ENCODE measurements around the gene NPAS3. TPM values are rescaled to one million over a fixed set of nuclear protein-coding genes. Genes with fewer than 3 reads are reported as not detected.

The NPAS3 gene
- total RNA-seq, 1 donor from 2014 or later = not detected

- Mint-ChIP-seq H3K36me3 (no peaks in the 10 kb centered on the region), H3K9me3 (no peaks in the 10 kb centered on the region), H3K4me1 (peaks cover 23% of the 10 kb centered on the region), H3K4me3 (no peak overlapping the region), H3K27me3 (ENCODE audit: insufficient read depth, low read depth) (no peaks in the 10 kb centered on the region), H3K27ac (no peak overlapping the region)
- Histone ChIP-seq H3K9me3 (ENCODE audit: low read depth) (no peaks in the 10 kb centered on the region), H3K27ac (no peak overlapping the region), H3K79me2 (ENCODE audit: low read depth) (no peaks in the 10 kb centered on the region), H3K36me3 (no peaks in the 10 kb centered on the region), H3K4me2 (no peak overlapping the region), H2AFZ (replicated peaks) (no peak overlapping the region), H3F3A (ENCODE audit: low read depth) (no peaks in the 10 kb centered on the region), H3K27me3 (no peaks in the 10 kb centered on the region), H4K20me1 (ENCODE audit: low read depth) (no peaks in the 10 kb centered on the region), H3K9ac (no peak overlapping the region), H3K4me3 (no peak overlapping the region), H3K4me1 (peaks cover 5% of the 10 kb centered on the region)
- DNase-seq (ENCODE audit: low spot score) = no peak
- TF ChIP-seq CTCF (IDR thresholded peaks at IDR 0.05) = no peak
- no peak for TF ChIP-seq EZH2 (IDR thresholded peaks at IDR 0.05)
- no peak for TF ChIP-seq EZH2phosphoT487 (IDR thresholded peaks at IDR 0.05)
Observed at GRCh38 chr14:33692762-33693161, 754.1 kb downstream of the NPAS3 start.

DNA sequence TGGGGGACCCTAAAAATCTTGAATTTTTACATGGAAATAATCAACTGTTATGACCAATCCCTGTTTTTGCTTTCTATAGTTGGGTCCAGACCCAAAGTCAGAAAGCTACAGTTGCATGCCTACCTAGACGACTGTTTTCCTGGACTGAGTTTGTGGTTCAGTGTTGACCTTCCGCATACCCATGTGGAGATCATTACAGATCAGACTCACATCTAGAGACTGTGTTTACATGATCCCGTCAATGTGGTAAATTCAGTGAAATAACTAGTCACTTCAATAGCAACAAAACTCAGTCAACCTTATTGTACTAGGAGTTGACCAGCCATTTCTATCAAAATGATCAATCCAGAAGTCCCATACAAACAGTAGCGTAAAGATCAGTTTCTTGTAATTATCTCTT is 754.6 kb downstream of the NPAS3 start:
- H3K4me1 Mint-ChIP-seq = peaks cover 23% of the 10 kb centered on the region
- Histone ChIP-seq H3K27ac (no peak overlapping the region), H4K20me1 (ENCODE audit: low read depth) (no peaks in the 10 kb centered on the region), H3K4me1 (peaks cover 4% of the 10 kb centered on the region), H3F3A (ENCODE audit: low read depth) (no peaks in the 10 kb centered on the region), H3K4me3 (no peak overlapping the region), H2AFZ (replicated peaks) (no peak overlapping the region), H3K79me2 (ENCODE audit: low read depth) (no peaks in the 10 kb centered on the region), H3K27me3 (no peaks in the 10 kb centered on the region), H3K36me3 (no peaks in the 10 kb centered on the region), H3K9me3 (ENCODE audit: low read depth) (no peaks in the 10 kb centered on the region), H3K9ac (no peak overlapping the region), H3K4me2 (no peak overlapping the region)
- no peak overlapping the region for H3K4me3 Mint-ChIP-seq
- no peaks in the 10 kb centered on the region for H3K9me3 Mint-ChIP-seq
- H3K36me3 Mint-ChIP-seq = no peaks in the 10 kb centered on the region
- no peaks in the 10 kb centered on the region for H3K27me3 Mint-ChIP-seq (ENCODE audit: insufficient read depth, low read depth)
- TF ChIP-seq CTCF (IDR thresholded peaks at IDR 0.05) (no peak), EZH2 (IDR thresholded peaks at IDR 0.05) (no peak), EZH2phosphoT487 (IDR thresholded peaks at IDR 0.05) (no peak)
- no peak for DNase-seq (ENCODE audit: low spot score)
- H3K27ac Mint-ChIP-seq = no peak overlapping the region

- Mint-ChIP-seq H3K4me1 (peaks cover 26% of the 10 kb centered on the region), H3K4me3 (no peak overlapping the region), H3K36me3 (no peaks in the 10 kb centered on the region), H3K27ac (no peak overlapping the region), H3K27me3 (ENCODE audit: insufficient read depth, low read depth) (no peaks in the 10 kb centered on the region), H3K9me3 (no peaks in the 10 kb centered on the region)
- Histone ChIP-seq H3K36me3 (no peaks in the 10 kb centered on the region), H3K9me3 (ENCODE audit: low read depth) (no peaks in the 10 kb centered on the region), H3K79me2 (ENCODE audit: low read depth) (no peaks in the 10 kb centered on the region), H3K4me3 (no peak overlapping the region), H3K27me3 (no peaks in the 10 kb centered on the region), H3K27ac (no peak overlapping the region), H4K20me1 (ENCODE audit: low read depth) (no peaks in the 10 kb centered on the region), H3K4me1 (peaks cover 5% of the 10 kb centered on the region), H2AFZ (replicated peaks) (no peak overlapping the region), H3K9ac (no peak overlapping the region), H3K4me2 (no peak overlapping the region), H3F3A (ENCODE audit: low read depth) (no peaks in the 10 kb centered on the region)
- TF ChIP-seq CTCF (IDR thresholded peaks at IDR 0.05) (no peak), EZH2phosphoT487 (IDR thresholded peaks at IDR 0.05) (no peak), EZH2 (IDR thresholded peaks at IDR 0.05) (no peak)
- no peak for DNase-seq (ENCODE audit: low spot score)
Observed at GRCh38 chr14:33696165-33696564, 757.5 kb downstream of the NPAS3 start.
